Osteoblast (primary cell): ENCODE results near the gene NR5A2. TPM values are rescaled to one million over a fixed set of nuclear protein-coding genes. Genes with fewer than 3 reads are reported as not detected.

Source experiments
- DNase-seq: peaks from one replicate; pipeline ENCODE4 v3.0.0; 2011; ENCODE audit warnings: low spot score, mixed read lengths; ENCODE audit not compliant: insufficient read length; ENCODE audit errors: missing footprints
- H2AFZ ChIP-seq: 2 replicates; pipeline ENCODE4 v1.6.0; 2011; ENCODE audit warnings: mild to moderate bottlenecking, low read length
- H3K27ac ChIP-seq: 2 replicates; pipeline ENCODE4 v1.5.1; 2011; ENCODE audit warnings: mild to moderate bottlenecking, low read depth, low read length, moderate library complexity
- H3K27me3 ChIP-seq: 2 replicates; pipeline ENCODE4 v1.6.0; 2012; ENCODE audit warnings: mild to moderate bottlenecking, control low read depth, inconsistent platforms, low read length, moderate library complexity; ENCODE audit not compliant: insufficient read depth
- H3K36me3 ChIP-seq: 2 replicates; pipeline ENCODE4 v1.5.1; 2011; ENCODE audit warnings: mild to moderate bottlenecking, low read length, control low read depth, moderate library complexity; ENCODE audit not compliant: insufficient read depth
- H3K4me1 ChIP-seq: 2 replicates; pipeline ENCODE4 v1.5.1; 2011; ENCODE audit warnings: mild to moderate bottlenecking, low read length, control low read depth, moderate library complexity; ENCODE audit not compliant: insufficient read depth
- H3K4me2 ChIP-seq: 2 replicates; pipeline ENCODE4 v1.6.0; 2011; ENCODE audit warnings: mild to moderate bottlenecking, low read length; ENCODE audit not compliant: insufficient read depth
- H3K4me3 ChIP-seq: fragments of 200-600 bp; sonication (generic); 3 replicates; pipeline ENCODE4 v1.5.1; 2012; ENCODE audit warnings: mild to moderate bottlenecking, low read length, inconsistent platforms; ENCODE audit not compliant: insufficient read depth
- H3K79me2 ChIP-seq: 2 replicates; pipeline ENCODE4 v1.6.0; 2012; ENCODE audit warnings: mild to moderate bottlenecking, low read length, control low read depth, inconsistent platforms; ENCODE audit not compliant: insufficient read depth
- H3K9me3 ChIP-seq: 2 replicates; pipeline ENCODE4 v1.5.1; 2011; ENCODE audit warnings: low read depth, low read length, control low read depth
- H4K20me1 ChIP-seq: 2 replicates; pipeline ENCODE4 v1.6.0; 2012; ENCODE audit warnings: mild to moderate bottlenecking, low read length, control low read depth; ENCODE audit not compliant: insufficient read depth
- CTCF ChIP-seq: IDR thresholded peaks from 2 replicates; pipeline ENCODE4 v1.5.1; 2011; ENCODE audit warnings: mild to moderate bottlenecking, low read depth, low read length, moderate library complexity; ENCODE audit errors: extremely low read depth
- total RNA-seq: library from RNA; depleted of rRNA; stranded (reverse); fragments of >200 nt; gene quantifications from 2 replicates; pipeline ENCODE4 v1.2.3, GENCODE V29; 2012

The NR5A2 gene
- total RNA-seq, 1 donor = not detected

DNA sequence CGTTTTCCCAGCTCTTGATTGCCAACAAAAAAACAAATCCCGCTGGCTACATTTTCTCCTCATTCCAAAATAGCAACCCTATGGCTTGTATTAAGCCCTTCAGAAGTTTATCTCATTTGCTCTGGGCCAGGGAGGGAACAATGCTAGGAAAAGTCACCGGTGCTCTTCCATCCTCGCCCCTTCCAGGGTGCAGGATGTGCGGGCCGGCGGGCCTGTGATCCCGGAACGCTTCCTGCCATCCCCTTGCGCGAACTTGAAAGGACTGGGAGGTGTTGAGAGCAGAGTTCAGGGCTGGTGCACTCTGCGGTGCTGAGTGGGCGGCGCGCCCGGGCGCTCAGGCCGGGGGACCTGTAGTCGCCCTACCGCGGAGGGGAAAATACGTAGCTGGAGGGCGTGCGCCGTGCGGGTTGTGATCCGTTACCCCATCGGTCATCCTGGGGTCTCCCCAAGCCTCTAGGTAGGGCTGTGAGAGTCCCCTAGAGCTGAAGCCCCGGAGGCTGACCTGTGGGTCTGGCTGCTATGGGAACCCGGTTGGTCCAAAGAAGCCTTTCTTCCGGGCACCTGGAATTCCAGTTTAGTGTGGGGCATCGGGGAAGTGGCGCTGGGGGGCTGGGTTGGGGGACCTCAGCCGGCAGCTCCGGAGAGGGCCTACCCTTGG is 13.1 kb downstream of the NR5A2 start:
- TF ChIP-seq CTCF = no peak
- H4K20me1 ChIP-seq = no peaks in the 10 kb centered on the region
- DNase-seq = no peak
- H2AFZ ChIP-seq = no peak overlapping the region
- no peak overlapping the region for H3K27ac ChIP-seq
- no peaks in the 10 kb centered on the region for H3K4me1 ChIP-seq
- H3K4me3 ChIP-seq = no peak overlapping the region
- no peaks in the 10 kb centered on the region for H3K36me3 ChIP-seq
- no peak overlapping the region for H3K4me2 ChIP-seq
- peaks cover 99% of the 10 kb centered on the region for H3K27me3 ChIP-seq
- no peaks in the 10 kb centered on the region for H3K79me2 ChIP-seq
- no peaks in the 10 kb centered on the region for H3K9me3 ChIP-seq

- Histone ChIP-seq H3K4me1 (no peaks in the 10 kb centered on the region), H3K9me3 (no peaks in the 10 kb centered on the region), H3K4me2 (no peak overlapping the region), H3K27me3 (peaks cover 99% of the 10 kb centered on the region), H3K4me3 (no peak overlapping the region), H3K27ac (no peak overlapping the region), H3K36me3 (no peaks in the 10 kb centered on the region), H2AFZ (no peak overlapping the region), H3K79me2 (no peaks in the 10 kb centered on the region), H4K20me1 (no peaks in the 10 kb centered on the region)
- no peak for TF ChIP-seq CTCF
- no peak for DNase-seq
These were observed 14.0 kb downstream of the NR5A2 start for GRCh38 chr1:200041337-200042118.

- Histone ChIP-seq H3K27me3 (peaks cover 97% of the 10 kb centered on the region), H4K20me1 (no peaks in the 10 kb centered on the region), H3K79me2 (no peaks in the 10 kb centered on the region), H3K36me3 (no peaks in the 10 kb centered on the region), H3K4me3 (no peak overlapping the region), H3K27ac (no peak overlapping the region), H3K4me2 (no peak overlapping the region), H2AFZ (no peak overlapping the region), H3K9me3 (no peaks in the 10 kb centered on the region), H3K4me1 (no peaks in the 10 kb centered on the region)
- no peak for DNase-seq
- TF ChIP-seq CTCF = no peak
These were observed 14.6 kb downstream of the NR5A2 start for GRCh38 chr1:200042119-200042551.
